Breast epithelium (tissue), 4 donors: Measurements from ENCODE around the gene COL16A1. TPM values are rescaled to one million over a fixed set of nuclear protein-coding genes. Genes with fewer than 3 reads are reported as not detected.

Source experiments
- DNase-seq, 2 donors: peaks; one replicate each; pipeline ENCODE4 v3.0.0-alpha.2; 2019; ENCODE audit warnings: low spot score in 2 of 2
- H3K27ac ChIP-seq, 2 donors: fragments of 200-600 bp; sonication (generic) in 1 of 2; one replicate each; pipeline ENCODE4 v1.5.1; 2016 to 2019; ENCODE audit warnings: mild to moderate bottlenecking in 1 of 2
- H3K27me3 ChIP-seq, 2 donors: fragments of 200-600 bp; sonication (generic) in 1 of 2; one replicate each; pipeline versions ENCODE4 v1.5.1 to v1.6.0; 2017 to 2019; ENCODE audit warnings: control low read depth in 1 of 2, mild to moderate bottlenecking in 1 of 2
- H3K36me3 ChIP-seq: fragments of 200-600 bp; one replicate; pipeline ENCODE4 v1.5.1; 2019
- H3K4me1 ChIP-seq, 2 donors: fragments of 200-600 bp; sonication (generic); one replicate each; pipeline ENCODE4 v1.5.1; 2016 to 2019; ENCODE audit warnings: control low read depth in 1 of 2
- H3K4me3 ChIP-seq, 3 donors: fragments of 200-600 bp; sonication (generic); 1 replicate in 2 of 3; 2 replicates in 1 of 3; pipeline ENCODE4 v1.5.1; 2016 to 2019; ENCODE audit warnings: mild to moderate bottlenecking in 3 of 3, moderate library complexity in 2 of 3
- H3K9me3 ChIP-seq, 2 donors: fragments of 200-600 bp; sonication (generic) in 1 of 2; one replicate each; pipeline ENCODE4 v1.5.1; 2016 to 2019; ENCODE audit warnings: control low read depth in 1 of 2
- POLR2A ChIP-seq: fragments of 450-650 bp; IDR thresholded peaks from one replicate; pipeline ENCODE4 v1.6.1; 2016; ENCODE audit warnings: antibody characterized with exemption, mild to moderate bottlenecking, moderate library complexity
- POLR2AphosphoS5 ChIP-seq, 3 donors: sonication (generic); formaldehyde crosslinking; IDR thresholded peaks; one replicate each; pipeline ENCODE4 v1.6.1; 2017; ENCODE audit warnings: antibody characterized with exemption in 3 of 3
- intact Hi-C: fragments of 100-400 bp; cut with DNase I; formaldehyde crosslinking; loops from one replicate; pipeline ENCODE4 v1.15.1; 2023; ENCODE audit warnings: low total_unique reads
- total RNA-seq, 3 donors: library from RNA; depleted of rRNA; stranded (reverse); fragments of >200 nt; gene quantifications; one replicate each; pipeline ENCODE4 v1.1.0, GENCODE V29; 2016
- TF ChIP-seq, protein P1 (sequence below), 3 donors: fragments of 450-650 bp; IDR thresholded peaks; one replicate each; pipeline ENCODE4 v1.5.1; 2016 to 2017; ENCODE audit warnings: antibody characterized with exemption in 3 of 3, mild to moderate bottlenecking in 3 of 3, moderate library complexity in 3 of 3

The COL16A1 gene
- total RNA-seq, 3 donors from 2014 or later = 55.2 to 79.5 (median 58.7) TPM

DNA sequence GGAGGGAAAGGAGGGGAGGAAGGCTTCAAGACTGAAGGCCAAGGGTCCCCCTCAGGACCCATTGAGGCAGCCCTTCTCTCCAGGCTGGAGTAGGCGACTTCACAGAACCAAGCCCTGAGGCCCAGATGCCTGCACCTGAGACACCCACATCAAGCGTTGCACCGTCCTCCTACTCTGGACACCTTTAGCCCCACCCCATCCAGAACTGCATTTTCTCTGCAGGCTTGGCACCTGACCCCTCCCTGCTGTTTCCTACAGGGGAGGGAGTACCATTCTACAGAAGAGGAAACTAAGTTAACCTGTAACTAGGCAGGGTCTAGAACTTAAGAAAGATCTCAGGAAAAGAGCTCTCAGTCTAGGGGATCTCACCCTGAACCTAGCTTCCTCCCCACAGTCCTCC is 71.2 kb downstream of the COL16A1 start:
- no peak for TF ChIP-seq POLR2A
- TF ChIP-seq, protein P1, sequence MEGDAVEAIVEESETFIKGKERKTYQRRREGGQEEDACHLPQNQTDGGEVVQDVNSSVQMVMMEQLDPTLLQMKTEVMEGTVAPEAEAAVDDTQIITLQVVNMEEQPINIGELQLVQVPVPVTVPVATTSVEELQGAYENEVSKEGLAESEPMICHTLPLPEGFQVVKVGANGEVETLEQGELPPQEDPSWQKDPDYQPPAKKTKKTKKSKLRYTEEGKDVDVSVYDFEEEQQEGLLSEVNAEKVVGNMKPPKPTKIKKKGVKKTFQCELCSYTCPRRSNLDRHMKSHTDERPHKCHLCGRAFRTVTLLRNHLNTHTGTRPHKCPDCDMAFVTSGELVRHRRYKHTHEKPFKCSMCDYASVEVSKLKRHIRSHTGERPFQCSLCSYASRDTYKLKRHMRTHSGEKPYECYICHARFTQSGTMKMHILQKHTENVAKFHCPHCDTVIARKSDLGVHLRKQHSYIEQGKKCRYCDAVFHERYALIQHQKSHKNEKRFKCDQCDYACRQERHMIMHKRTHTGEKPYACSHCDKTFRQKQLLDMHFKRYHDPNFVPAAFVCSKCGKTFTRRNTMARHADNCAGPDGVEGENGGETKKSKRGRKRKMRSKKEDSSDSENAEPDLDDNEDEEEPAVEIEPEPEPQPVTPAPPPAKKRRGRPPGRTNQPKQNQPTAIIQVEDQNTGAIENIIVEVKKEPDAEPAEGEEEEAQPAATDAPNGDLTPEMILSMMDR (IDR thresholded peaks at IDR 0.05) = no peak
- TF ChIP-seq POLR2AphosphoS5 (IDR thresholded peaks at IDR 0.05) = no peak
- Histone ChIP-seq H3K4me3 (no peak overlapping the region), H3K9me3 (no peaks in the 10 kb centered on the region), H3K36me3 (no peaks in the 10 kb centered on the region), H3K27ac (no peak overlapping the region), H3K27me3 (no peaks in the 10 kb centered on the region), H3K4me1 (peaks cover 0 to 17% of the 10 kb centered on the region in 2 donors)
- DNase-seq = no peak
- intact Hi-C loops = no loop called here

DNA sequence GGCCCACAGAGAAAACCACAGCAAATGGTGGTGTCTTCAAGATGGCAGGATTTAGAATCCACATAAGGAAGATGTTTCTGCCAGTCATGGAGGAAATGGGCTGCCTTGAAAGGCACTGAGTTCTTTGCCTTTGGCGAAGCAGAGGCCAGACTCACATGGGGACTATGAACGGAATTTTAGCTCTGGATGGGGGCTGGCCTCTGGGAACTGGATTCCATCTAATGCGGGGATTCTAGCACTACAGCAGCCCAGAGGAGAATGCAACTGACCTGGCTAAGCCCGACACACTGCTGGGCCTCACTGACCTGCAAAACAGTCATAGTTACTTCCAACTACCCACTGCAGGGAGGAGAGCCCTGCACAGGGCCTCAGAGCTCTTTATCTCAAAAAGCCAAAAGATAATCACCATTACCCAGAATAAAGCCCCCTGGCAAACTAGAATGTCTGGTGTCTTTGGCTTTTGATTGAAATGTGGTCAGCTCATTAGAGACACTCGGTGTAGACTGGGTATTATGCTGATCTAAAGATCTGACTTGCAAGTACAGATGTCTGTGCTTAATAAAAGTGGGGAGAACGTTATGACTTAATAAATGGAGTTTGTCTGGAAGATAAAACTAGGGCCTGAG is 74.8 kb downstream of the COL16A1 start:
- H3K36me3 ChIP-seq = no peaks in the 10 kb centered on the region
- TF ChIP-seq POLR2AphosphoS5 (IDR thresholded peaks at IDR 0.05) = no peak
- TF ChIP-seq POLR2A = no peak
- TF ChIP-seq, protein P1 (IDR thresholded peaks at IDR 0.05) = no peak
- H3K9me3 ChIP-seq = no peaks in the 10 kb centered on the region
- no peaks in the 10 kb centered on the region for H3K27me3 ChIP-seq
- peak overlapping the region; percentile 80 to 91 for H3K27ac ChIP-seq
- peaks cover 9 to 31% of the 10 kb centered on the region in 2 donors for H3K4me1 ChIP-seq
- no peak for DNase-seq
- no peak overlapping the region for H3K4me3 ChIP-seq
- intact Hi-C loops = no loop called here

DNA sequence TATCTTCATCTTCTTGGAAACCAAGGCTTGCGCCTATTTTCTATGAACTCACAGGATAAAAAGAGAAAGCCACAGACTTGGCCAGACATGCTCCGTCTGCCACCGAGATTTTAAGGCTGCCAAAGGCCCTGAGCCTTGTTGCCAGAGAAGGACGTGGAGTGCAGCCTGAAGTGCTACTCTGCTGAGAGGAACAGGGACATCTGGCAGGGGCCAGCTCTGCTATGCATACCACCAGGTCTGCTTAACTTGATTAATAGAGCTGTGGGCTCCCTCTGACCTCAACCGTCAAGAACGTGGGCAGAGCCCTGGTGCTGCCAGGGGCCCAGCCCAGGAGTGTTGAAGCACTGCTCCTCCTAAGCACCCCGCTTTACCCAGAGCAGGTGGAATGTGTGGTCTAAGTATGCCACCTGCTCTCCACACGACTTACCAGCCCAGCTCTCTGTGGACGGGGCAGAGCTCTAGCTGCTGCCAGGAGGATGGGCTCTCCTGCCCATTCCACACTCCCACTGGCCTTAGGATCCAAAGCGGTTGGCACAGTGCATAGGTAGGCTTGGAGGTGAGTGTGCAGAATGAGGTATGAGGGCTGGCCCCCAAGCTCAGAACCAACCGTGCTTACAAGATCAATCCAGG is 75.8 kb downstream of the COL16A1 start:
- H3K36me3 ChIP-seq = no peaks in the 10 kb centered on the region
- peak overlapping the region in 2 of 3 donors; percentile 22 to 38 for H3K4me3 ChIP-seq
- TF ChIP-seq, protein P1 (IDR thresholded peaks at IDR 0.05) = no peak
- TF ChIP-seq POLR2A (no peak), POLR2AphosphoS5 (IDR thresholded peaks at IDR 0.05) (peak in 1 of 3 donors; percentile 9)

DNA sequence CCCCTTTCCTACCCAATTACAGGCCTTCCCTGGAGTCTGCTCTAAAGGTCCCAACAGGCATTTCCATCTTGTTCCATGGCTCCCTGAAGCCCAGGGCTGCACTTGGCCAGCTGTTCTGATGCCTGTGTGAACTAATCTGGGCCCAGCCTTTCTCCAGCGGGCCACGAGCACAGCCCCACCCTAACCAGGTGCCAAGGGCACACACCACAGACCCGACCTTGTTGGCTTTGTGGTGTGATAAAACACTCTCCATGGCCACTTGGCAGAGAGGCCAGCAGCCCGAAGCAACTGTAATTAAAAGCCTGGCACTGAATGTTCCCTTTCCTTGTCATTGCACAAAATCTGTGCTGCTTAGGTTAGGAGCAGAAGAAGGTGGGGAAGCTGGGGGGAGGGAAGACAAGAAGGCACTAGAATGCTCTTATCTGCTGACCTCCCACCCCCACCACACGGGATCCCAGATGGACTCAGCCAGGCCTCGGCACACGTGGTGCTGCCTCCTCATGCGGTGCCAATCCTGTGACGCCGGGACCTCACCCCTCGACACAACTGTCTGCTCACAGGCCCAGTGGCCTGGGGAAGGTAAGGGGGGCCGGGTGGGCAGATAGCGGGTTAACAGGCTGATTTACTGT is 76.4 kb downstream of the COL16A1 start:
- H3K36me3 ChIP-seq = no peaks in the 10 kb centered on the region
- H3K27ac ChIP-seq = peak overlapping the region; percentile 80 to 91
- no peaks in the 10 kb centered on the region for H3K27me3 ChIP-seq
- no peaks in the 10 kb centered on the region for H3K9me3 ChIP-seq
- peak in 1 of 2 donors; percentile 91 for DNase-seq
- H3K4me3 ChIP-seq = peak overlapping the region in 2 of 3 donors; percentile 22 to 38
- H3K4me1 ChIP-seq = peaks cover 9 to 31% of the 10 kb centered on the region in 2 donors
- TF ChIP-seq POLR2AphosphoS5 (IDR thresholded peaks at IDR 0.05) (peak; percentile 20 to 54 (median 27)), POLR2A (no peak)
- intact Hi-C loops = no loop called here

More for the DNA sequence above, 75.8 kb downstream of the COL16A1 start:
- peak in 1 of 2 donors; percentile 90 for DNase-seq
- H3K4me1 ChIP-seq = peaks cover 9 to 31% of the 10 kb centered on the region in 2 donors
- intact Hi-C loops = no loop called here
- H3K9me3 ChIP-seq = no peaks in the 10 kb centered on the region
- peak overlapping the region; percentile 80 to 91 for H3K27ac ChIP-seq
- no peaks in the 10 kb centered on the region for H3K27me3 ChIP-seq

DNA sequence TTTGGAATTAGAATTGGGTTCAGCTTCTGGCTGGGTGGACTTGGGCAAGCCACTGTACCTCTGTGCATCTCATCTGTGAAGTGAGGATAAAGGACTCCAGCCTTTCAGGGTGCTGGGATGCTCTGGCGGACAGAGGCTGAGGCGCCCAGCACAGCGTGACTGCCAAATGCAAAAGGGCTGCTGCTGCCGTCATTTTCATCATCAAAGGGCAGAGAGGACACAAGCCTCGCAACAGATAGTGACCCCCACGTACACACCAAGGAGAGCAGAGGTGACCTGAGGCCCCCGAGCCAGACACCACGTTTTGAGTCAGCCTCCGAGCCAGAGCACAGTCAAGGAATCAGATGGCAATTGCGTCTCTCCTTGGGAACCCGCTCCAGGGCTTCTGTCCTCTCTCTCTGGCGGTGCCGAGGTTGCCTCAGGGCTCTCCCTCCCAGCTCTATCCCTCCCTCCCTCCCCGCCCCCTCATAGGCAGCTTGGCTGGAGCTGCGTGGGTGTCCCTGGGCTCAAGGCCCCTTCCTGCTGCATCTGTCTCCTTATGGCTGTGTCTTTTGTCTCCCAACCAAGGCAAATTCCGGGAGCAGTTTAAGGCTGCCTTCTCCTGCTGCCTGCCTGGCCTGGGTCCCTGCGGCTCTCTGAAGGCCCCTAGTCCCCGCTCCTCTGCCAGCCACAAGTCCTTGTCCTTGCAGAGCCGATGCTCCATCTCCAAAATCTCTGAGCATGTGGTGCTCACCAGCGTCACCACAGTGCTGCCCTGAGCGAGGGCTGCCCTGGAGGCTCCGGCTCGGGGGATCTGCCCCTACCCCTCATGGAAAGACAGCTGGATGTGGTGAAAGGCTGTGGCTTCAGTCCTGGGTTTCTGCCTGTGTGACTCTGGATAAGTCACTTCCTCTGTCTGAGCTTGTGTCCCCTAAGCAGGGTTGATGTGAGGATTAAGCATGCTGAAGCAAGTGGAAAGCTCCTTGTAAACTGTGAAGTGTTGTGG is 77.3 kb downstream of the COL16A1 start:
- H3K4me3 ChIP-seq = no peak overlapping the region
- no peaks in the 10 kb centered on the region for H3K9me3 ChIP-seq
- TF ChIP-seq POLR2A (no peak), POLR2AphosphoS5 (IDR thresholded peaks at IDR 0.05) (no peak)
- TF ChIP-seq, protein P1 (IDR thresholded peaks at IDR 0.05) = no peak
- H3K36me3 ChIP-seq = no peaks in the 10 kb centered on the region
- peaks cover 9 to 31% of the 10 kb centered on the region in 2 donors for H3K4me1 ChIP-seq
- no peaks in the 10 kb centered on the region for H3K27me3 ChIP-seq
- no peak for DNase-seq
- peak overlapping the region; percentile 80 to 91 for H3K27ac ChIP-seq
- intact Hi-C loops = no loop called here
